ENCODE results near the gene FERMT3. TPM values are rescaled to one million over a fixed set of nuclear protein-coding genes. Genes with fewer than 3 reads are reported as not detected.

Gene FERMT3
- total RNA-seq, 4 donors from 2014 or later: 35.0 to 101 (median 45.6) TPM

DNA sequence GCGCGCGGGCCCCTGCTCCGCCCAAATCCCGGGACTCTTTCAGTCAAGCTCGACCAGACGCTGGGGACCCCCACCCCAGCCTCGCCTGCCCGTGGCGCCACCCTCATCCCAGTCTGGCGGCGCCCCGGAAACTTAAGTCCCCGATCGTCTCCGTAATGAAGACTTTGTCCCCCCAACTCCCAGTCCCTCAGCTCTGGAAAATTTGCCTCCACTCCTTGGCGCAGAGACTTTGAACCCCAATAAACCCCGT lies 45.2 kb downstream of the FERMT3 start:
- DNase-seq (ENCODE audit: low spot score) (no peak), ATAC-seq (ENCODE audit: low FRiP score) (no peak)
- TF ChIP-seq, protein P1, sequence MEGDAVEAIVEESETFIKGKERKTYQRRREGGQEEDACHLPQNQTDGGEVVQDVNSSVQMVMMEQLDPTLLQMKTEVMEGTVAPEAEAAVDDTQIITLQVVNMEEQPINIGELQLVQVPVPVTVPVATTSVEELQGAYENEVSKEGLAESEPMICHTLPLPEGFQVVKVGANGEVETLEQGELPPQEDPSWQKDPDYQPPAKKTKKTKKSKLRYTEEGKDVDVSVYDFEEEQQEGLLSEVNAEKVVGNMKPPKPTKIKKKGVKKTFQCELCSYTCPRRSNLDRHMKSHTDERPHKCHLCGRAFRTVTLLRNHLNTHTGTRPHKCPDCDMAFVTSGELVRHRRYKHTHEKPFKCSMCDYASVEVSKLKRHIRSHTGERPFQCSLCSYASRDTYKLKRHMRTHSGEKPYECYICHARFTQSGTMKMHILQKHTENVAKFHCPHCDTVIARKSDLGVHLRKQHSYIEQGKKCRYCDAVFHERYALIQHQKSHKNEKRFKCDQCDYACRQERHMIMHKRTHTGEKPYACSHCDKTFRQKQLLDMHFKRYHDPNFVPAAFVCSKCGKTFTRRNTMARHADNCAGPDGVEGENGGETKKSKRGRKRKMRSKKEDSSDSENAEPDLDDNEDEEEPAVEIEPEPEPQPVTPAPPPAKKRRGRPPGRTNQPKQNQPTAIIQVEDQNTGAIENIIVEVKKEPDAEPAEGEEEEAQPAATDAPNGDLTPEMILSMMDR (IDR thresholded peaks at IDR 0.05): no peak

DNA sequence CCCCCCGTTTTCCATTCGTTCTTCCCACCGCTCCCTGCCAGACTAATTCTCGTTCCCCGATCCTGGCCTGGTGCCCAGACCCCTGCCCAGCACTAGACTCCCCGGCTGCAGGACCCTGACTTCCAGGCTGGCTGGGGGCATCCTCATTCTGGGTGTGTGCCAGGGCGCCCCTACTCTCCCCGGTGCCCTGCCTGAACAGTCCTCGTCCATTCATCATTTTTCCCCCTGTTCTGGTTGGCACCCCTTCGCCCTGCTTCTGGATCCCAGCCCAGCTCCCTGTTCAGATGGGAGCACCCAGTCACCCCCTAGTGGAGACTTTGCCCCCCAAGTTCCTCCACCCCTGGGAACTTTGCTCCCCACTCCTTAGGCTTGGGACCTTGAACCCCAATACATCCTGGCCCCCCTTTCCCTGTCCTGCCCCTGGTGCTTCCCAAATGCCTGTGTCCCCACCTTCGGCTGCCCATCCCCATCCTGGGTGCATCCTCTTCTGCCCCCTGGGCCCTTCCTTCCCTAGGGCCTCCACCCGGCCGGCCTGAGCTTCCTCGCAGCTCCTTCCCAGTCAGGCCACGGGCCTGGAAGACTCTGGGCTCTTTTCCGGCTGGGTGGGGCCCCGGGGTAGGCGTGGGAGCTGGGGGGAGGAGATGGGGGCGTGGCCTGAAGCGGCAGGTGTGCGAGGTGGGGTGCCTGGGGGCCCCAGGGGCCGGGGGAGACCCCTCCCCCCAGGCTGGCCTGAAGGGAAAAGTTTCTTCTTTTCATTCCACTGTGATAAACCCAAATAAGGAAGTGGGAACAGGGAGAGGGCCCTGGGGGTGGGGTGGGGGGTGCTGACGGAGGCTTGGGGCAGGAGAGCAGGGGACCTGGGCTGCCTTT lies 45.7 kb downstream of the FERMT3 start:
- DNase-seq (ENCODE audit: low spot score) (no peak), ATAC-seq (ENCODE audit: low FRiP score) (no peak)
- TF ChIP-seq, protein P1 (IDR thresholded peaks at IDR 0.05): no peak

DNA sequence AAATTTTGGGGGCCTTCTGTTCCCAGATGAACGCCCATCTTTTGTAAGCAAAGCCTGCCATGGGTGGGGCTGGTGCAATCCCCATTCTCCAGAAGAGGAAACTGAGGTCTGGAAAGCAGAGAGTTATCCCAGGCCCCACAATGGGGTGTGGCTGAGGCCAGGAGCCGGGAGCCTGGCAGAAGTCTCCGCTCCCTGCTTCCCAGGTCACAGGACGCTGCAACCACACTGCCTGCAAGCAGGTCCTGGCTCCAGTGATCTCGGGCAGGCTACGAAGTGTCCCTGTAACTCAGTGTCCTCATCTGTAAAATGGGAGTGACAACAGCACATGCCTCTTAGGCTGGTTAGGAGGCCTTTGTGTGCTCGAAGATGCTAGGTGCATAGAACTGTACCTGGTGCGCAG lies 46.5 kb downstream of the FERMT3 start:
- TF ChIP-seq, protein P1 (IDR thresholded peaks at IDR 0.05): no peak
- ATAC-seq (ENCODE audit: low FRiP score) (no peak), DNase-seq (ENCODE audit: low spot score) (no peak)

GRCh38 chr11:64253481-64253880 lies 47.0 kb downstream of the FERMT3 start:
- ATAC-seq (ENCODE audit: low FRiP score): no peak
- DNase-seq (ENCODE audit: low spot score): no peak
- TF ChIP-seq, protein P1 (IDR thresholded peaks at IDR 0.05): no peak

GRCh38 chr11:64254326-64254725 lies 47.8 kb downstream of the FERMT3 start:
- DNase-seq (ENCODE audit: low spot score) (no peak), ATAC-seq (ENCODE audit: low FRiP score) (no peak)
- TF ChIP-seq, protein P1 (IDR thresholded peaks at IDR 0.05): no peak

DNA sequence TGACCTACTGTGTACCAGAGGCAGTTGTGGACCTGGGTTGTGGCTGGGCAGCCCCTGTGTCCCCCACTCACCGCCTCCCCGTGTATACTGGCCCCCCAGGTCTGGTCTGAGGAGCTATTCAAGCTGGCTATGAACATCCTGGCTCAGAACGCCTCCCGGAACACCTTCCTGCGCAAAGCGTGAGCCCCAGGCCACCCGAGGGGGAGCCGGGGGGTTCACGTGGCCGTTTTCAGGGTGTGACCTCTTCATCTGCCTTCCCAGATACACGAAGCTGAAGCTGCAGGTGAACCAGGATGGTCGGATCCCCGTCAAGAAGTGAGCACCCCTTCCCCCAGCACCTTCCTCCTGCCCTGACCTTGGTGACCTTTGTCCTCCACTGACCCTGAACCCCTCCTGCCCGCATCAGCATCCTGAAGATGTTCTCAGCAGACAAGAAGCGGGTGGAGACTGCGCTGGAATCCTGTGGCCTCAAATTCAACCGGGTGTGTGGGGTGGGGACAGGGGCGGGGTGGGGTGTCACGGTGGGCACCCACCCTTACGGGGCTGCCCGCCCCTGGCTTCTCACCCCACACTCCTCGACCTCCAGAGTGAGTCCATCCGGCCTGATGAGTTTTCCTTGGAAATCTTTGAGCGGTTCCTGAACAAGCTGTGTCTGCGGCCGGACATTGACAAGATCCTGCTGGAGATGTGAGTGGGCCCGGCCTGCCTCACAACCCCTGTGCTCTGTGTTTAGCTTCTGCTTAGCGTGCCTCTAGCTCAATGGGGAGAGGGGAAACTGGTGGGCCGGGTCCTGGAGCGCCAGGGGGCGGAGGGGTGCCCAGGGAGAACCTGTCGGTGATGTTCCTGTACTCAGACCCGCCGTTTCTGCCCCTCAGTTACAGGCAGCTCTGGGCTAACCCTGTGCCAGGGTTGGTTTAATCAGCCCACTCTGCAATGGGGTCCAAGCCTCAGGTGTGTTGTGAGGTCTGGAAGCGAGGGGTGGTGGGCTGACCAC lies 48.9 kb downstream of the FERMT3 start:
- DNase-seq (ENCODE audit: low spot score) (no peak), ATAC-seq (ENCODE audit: low FRiP score) (no peak)
- TF ChIP-seq, protein P1 (IDR thresholded peaks at IDR 0.05): no peak
